HS-5 (cell line): Measurements from ENCODE around the gene CAPN12.

Experiments used
- DNase-seq: peaks from one replicate; pipeline ENCODE4 v3.0.0-alpha.2; 2012; ENCODE audit warnings: low read depth

Gene CAPN12

GRCh38 chr19:38723990-38724854 lies 20.1 kb downstream of the CAPN12 start:
- no peak for DNase-seq

DNA sequence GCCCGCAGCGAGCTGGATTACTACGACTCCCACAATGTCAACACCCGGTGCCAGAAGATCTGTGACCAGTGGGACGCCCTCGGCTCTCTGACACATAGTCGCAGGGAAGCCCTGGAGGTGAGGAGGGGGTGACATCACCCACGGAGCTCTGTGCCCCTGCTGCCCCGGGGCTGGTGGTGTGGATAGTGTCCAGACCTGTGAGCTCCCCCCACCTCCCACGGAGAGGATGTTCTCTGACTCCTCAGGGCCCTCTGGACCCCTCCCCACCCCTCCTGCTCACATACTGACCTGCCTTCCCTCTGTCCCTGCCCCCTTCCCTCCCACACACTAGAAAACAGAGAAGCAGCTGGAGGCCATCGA lies 20.7 kb downstream of the CAPN12 start:
- no peak for DNase-seq

- no peak for DNase-seq
Measured at GRCh38 chr19:38722947-38723605, 21.2 kb downstream of the CAPN12 start.

DNA sequence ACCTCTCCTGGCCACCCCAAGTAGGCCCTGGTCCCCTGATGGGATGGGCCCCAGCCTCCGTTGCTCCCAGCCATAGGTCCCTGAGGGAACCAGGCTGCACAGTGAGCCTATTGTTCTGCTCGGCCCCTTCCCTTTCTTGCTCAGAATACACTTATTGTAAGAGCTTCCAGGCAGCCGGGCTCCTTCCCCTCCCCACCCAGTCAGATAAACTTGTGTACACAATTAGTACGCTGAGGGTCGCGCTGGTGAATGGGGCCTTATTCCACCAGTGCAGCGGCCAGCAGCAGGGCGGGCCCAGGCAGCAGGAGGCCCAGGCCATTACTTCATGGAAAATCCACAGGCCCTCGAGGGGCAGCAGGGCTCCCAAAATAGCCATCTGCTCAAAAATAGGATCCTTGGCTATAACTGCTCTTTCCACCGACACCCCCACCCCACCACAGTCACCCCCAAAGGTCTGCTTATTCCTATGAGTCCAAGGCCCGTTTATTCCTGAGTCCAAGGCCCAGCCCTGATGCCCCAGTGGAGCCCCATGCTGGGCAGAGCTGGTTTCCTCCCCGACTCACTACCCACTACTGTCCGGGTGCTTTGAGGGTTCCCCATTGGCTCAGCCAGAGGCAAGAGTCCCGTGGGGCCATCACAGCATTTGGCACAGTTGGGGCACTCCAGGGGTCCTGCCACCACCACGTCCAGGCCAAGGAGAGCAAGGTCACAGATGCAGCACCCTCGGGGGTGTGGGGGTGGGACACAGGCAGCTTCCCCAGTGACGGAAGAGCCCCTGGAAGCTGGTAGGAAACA lies 22.1 kb downstream of the CAPN12 start:
- no peak for DNase-seq

DNA sequence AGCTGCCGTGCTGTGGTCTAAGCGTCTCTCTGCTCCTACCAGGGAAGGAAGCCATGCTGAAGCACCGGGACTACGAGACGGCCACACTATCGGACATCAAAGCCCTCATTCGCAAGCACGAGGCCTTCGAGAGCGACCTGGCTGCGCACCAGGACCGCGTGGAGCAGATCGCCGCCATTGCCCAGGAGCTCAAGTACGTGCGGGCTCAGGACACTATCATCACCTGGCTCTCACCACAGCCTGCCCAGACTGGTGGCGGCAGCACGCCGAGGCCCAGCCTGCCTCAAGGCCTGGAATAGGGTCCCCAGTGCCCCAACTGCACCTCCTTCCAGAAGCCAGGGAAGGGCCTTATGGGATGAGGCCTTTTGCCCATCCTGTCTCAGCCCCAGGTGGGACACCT lies 22.8 kb downstream of the CAPN12 start:
- DNase-seq = no peak

DNA sequence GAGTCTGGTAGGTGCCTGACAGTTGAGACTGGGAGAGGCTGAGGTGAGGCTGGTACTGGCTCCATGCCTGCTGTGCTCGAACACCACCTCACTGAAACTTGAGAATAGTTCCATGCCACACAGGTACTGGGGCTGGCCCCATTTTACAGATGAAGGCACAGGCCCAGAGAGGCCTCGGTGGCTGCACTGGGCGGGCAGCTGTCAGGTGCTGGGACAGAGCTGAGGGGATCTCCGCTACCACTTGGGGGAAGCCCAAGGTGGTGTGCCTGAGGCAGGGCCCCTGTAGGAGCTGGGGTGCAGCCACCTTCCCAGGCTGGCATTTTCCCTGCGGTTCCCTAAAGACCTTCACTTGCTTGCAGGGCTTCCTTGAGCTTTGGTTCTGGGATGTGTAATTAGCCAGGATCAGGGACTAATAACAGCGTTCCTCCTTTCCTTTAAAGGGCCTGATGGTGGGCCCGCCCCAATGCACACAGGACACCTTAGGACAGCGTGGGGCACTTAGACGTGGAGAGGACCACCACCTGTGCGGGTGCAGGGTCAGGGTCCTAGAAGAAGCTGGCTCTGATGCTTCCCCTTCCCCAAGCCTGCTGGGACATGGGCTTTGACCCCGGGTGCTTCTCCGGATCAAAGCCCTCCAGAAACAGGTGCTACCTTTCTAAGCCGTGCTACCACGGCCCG lies 23.6 kb downstream of the CAPN12 start:
- DNase-seq = no peak

DNA sequence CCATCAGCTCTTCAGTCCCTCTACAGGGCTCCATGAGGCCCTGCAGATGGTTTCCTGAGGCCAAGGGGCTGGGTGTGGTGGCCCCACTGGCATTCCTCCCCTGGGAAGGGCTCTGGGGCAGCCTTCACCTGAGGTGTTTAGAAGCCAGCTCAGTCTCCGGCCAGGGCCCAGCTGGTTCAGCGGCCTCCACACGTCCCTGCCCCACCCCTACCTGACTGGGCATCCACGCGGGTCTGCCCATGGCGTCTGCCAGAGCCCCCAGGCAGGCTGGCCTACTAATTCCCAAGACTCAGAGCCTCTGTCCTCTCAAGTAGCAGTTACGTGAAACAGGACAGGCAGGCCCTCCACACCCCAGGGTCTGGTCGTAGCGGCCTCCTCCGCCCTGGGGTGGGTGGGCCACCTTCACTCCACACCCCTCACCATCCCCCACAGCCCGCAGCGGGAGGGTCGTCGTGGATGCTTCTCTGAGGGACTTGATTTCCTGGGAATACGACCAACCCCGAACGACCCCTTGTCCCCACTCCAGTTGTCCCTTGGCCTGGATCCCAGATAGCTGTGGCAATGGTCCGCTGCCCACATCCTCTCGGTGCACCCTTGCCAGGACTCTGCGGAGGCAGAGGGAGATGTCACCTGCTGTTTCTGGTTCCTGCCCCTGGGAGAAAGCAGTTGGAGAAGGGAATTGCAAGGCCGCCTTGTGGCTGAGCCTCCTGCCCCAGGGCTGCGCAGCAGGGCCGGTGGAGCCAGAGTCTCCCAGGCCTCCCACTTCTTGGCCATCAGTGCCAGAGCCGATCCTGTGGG lies 24.3 kb downstream of the CAPN12 start:
- no peak for DNase-seq

- DNase-seq = no peak
Measured at GRCh38 chr19:38718747-38719543, 25.3 kb downstream of the CAPN12 start.

DNA sequence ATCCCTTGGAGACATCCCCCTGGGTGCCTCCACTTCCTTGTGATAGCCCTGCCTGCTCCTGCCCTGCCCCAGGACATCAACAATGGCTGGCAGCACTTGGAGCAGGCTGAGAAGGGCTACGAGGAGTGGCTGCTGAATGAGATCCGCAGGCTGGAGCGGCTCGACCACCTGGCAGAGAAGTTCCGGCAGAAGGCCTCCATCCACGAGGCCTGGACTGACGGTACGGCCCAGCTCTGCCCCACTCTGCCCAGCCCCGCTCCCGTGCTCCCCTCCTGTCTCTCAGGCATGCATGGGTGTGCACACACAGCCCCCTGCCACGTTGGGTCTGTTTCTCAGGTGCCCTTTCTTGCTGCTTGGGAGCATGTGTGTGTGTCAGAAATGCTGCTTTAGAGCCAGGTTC lies 26.4 kb downstream of the CAPN12 start:
- DNase-seq = no peak

DNA sequence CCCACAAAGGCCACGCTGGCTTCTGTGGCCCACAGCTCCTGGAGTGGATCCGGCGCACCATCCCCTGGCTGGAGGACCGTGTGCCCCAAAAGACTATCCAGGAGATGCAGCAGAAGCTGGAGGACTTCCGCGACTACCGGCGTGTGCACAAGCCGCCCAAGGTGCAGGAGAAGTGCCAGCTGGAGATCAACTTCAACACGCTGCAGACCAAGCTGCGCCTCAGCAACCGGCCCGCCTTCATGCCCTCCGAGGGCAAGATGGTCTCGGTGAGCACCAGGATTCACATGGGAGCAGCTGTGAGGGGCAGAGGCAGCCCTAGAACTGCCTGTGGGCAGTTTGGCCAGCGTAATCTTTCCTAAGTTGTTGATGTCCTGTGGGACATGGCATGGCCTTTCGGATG lies 27.2 kb downstream of the CAPN12 start:
- no peak for DNase-seq

DNA sequence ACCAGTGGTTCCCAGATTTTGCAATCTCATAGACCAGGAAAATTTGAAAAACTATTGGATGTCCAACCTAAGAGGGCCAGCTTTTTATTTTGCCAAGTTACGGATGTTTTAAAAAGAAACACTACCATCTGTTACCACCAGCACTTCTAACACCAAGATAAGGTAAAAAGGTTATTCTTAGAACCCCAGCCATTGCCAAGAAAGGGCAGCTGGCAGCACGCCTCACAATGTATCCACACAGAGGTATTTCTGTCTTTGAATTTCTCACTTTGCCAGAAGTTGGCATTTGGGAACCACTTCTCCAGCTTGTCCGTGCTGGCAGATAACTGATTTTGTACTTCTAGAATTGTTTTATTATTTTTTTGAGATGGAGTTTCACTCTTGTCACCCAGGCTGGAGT lies 28.7 kb downstream of the CAPN12 start:
- no peak for DNase-seq

GRCh38 chr19:38714354-38714778 lies 29.9 kb downstream of the CAPN12 start:
- DNase-seq = no peak

GRCh38 chr19:38713865-38714264 lies 30.4 kb downstream of the CAPN12 start:
- DNase-seq = no peak

GRCh38 chr19:38713227-38713649 lies 31.0 kb downstream of the CAPN12 start:
- no peak for DNase-seq

DNA sequence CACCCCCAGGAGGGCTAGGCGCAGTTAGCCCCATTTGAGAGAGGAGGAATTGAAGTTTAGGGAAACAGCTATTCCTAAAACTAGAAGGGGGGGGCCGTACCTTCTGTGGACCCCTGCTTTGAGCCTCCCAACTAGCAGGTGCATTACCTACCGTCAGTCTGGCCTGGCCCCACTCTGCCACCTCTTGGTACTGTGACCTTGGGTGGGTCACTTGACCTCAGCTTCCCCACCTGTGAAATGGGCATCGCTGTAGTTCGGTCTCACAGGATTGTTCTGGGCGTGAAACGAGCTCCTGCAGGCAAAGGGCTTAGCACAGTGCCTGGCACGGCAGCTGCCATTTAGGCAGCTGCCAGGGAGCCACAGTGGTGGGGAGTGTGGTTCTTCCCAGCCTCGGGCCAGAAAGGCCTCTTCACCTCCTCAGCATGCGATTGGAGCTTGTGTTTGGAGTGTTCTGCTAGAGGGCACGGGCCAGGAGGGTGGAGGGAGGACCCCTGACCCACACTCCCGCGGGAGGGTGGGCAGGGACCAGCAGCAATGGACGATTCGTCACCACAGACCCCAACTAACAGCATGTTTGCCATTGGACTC lies 32.0 kb downstream of the CAPN12 start:
- DNase-seq = no peak

DNA sequence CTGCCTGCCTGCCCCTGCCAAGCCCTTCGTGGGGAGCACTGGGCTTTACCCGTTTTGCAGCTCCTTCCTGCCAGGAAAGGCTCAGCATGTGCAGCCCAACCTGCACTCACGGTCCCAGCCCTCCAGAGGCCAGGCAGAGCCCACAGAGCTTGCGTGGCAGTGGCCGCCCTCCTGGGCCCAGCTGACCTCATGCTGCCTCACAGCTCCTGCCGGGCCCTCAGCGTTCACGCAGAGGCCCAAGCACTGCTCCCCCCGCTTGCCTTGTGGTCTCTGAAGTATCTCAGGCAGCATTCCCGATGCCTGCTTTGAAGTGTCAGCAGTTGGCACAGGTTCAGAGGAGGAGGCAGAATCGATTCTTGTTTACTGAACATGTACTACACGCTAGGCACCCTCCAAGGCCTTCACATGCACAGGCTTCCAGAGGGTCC lies 32.5 kb downstream of the CAPN12 start:
- DNase-seq = peak; percentile 47

- DNase-seq = no peak
Measured at GRCh38 chr19:38710928-38711725, 33.1 kb downstream of the CAPN12 start.

GRCh38 chr19:38710416-38710702 lies 33.9 kb downstream of the CAPN12 start:
- no peak for DNase-seq

- DNase-seq = no peak
Measured at GRCh38 chr19:38709671-38710415, 34.4 kb downstream of the CAPN12 start.
